OCI-M2 (cell line): ENCODE results near the gene ZNF626.
"Not testable (repeated sequence)": the region's sequence is repeated elsewhere in the genome, so short reads cannot be mapped to it uniquely, and the experiment has no call there.

Experiments
- DNase-seq: peaks from one replicate; lab custom pipeline; 2025; ENCODE audit not compliant: unreplicated experiment; lab: John Stamatoyannopoulos, UW

Gene ZNF626

DNA sequence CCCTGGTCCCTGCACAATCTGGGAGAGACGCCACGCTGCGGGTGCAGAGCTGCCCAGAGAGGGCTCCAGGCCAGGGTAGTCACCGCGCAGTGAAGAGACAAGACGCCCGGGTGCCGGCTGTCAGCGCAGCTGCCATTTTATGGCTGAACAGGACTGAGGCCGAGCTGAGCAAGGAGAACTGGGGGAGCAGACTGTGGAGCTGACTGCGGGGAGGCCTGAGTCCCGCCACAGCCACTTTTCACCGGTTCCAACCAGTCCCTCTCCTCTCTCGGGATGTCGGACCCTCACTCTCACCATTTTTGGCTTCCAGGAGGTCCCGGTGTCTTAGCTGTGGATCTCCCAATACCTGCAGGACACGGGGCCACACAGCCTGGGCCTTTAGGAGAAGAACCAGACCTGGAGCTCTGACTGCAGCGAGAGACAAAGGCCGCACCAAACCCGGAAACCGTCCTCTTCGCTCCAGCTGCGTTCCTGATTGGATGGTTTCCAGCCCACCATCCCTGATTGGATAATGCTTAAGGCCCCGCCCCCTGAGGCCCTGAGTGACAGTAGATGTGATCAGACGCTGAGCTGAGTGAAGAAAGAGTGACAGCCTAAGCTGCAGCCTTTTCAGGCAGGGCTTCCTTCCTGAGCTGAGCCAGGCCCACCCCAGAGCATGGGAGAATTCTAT lies at the start of gene ZNF626:
Gene ZNF626, minus strand, starts transcription at position 422 of the 670 bp plus-strand sequence. Its CDS starts 125 bp downstream, at position 297.
- no peak for DNase-seq

DNA sequence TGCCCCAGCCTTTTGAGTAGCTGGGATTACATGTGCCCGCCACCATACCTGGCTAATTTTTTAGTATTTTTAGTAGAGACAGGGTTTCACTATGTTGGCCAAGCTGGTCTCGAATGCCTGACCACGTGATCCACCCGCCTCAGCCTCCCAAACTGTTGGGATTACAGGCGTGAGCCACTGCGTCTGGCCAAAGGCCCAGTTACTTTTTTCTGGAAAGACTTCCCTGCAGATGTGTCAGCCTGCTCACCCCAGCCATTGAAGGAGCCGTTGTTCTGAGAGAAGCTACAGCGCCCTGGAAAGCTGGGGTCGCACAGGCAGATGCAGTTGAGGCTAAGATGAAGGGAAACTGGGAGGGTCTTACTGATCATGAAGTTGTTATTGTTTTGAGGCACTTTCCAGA lies 7.9 kb upstream of the ZNF626 start:
- DNase-seq, result no peak

DNA sequence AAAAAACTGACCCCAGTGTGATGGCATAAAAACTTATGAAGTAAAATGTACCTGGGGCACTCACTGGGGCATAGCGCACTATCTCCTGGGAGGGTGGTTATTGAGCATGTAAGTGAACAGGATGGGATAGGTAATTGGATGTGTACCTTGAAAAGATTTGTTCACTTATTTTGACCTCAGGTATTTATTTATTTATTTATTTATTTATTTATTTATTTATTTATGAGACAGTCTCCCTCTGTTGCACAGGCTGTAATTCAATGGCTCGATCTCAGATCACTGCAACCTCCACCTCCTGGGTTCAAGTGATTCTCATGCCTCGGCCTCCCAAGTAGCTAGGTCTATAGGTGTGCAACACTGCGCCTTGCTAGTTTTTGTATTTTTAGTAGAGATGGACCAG lies 5.9 kb upstream of the ZNF626 start:
- no peak for DNase-seq

DNA sequence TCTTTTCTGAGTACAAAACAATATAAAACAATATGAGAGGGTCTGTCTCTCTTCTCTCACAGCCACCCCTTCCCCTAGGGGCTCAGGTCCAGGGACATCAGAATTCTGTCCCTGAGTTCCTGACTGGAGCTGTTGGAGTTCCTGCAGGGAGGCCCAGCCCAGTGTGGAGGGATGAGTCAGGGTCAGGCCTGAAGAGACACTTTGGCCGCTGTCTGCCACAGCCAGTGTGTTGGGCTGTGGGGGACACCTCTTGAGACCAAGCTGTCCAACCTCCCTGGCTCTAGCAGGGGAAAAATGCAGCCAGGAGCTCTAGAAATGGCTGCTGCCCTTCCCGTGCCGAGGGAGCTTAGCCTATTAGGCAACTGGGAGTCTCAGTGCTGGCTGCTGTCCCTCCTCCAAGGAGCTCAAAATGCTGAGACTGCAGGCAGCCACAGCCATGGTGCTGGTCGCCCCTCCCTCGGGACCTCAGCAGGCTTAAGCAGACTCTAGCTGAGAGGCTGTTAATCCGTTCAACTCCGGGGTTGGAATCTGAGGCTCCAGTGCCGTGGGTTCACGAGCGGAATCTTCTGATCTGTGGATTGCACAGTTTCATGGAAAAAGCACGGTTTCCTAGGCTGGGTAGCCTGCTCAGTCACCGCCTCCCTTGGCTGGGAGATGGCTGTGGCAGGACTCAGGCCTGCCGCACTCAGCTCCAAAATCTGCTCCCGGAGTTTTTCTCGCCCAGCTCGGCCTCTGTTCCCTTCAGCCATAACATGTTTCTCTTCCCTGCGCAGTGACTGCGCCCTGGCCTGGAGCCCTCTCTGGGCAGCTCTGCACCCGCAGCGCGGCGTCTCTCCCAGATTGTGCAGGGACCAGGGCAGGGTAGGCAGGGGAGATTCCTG lies 3.8 kb upstream of the ZNF626 start:
- DNase-seq, result no peak

DNA sequence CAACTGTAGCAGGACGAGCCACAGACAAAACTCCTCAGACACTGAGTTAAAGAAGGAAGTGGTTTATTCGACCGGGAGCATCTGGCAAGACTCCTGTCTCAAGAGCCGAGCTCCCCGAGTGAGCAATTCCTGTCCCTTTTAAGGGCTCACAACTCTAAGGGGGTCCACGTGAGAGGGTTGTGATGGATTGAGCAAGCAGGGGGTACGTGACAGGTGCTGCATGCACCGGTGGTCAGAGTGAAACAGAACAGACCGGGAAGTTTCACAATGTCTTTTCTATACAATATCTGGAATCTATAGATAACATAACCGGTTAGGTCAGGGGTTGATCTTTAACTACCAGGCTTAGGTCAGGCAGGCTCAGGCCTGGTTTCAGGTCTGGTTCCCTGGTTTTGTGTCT lies 3.1 kb upstream of the ZNF626 start:
- not testable (repeated sequence) for DNase-seq

DNA sequence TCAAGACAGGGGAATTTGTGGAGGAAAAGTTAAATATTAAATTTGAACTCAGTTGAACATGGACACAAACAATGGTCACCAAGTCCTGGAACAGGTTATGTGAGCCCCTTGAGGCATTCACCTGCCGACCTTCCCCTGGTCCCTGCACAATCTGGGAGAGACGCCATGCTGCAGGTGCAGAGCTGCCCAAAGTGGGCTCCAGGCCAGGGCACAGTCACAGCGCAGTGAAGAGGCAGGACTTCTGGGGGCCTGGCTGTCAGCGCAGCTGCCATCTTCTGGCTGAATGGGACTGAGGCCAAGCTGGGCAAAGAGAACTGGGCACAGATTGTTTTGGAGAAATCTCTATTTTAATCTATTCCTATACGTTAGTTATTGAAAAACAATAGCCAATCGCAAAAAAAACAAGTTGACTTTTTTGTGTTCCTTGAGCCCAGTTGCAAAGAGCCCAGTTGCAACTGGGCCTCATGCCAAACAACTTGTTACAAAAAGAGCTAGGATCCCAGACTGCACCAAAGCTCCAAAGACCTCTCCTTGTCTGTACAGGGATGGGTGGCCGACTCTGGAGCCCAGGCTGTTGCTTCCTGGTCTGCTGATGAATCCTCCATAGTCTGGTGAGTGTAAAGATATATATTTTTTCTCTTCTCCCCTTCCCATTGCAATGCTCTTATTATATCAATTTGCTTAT lies 1.2 kb upstream of the ZNF626 start:
- DNase-seq, result no peak

DNA sequence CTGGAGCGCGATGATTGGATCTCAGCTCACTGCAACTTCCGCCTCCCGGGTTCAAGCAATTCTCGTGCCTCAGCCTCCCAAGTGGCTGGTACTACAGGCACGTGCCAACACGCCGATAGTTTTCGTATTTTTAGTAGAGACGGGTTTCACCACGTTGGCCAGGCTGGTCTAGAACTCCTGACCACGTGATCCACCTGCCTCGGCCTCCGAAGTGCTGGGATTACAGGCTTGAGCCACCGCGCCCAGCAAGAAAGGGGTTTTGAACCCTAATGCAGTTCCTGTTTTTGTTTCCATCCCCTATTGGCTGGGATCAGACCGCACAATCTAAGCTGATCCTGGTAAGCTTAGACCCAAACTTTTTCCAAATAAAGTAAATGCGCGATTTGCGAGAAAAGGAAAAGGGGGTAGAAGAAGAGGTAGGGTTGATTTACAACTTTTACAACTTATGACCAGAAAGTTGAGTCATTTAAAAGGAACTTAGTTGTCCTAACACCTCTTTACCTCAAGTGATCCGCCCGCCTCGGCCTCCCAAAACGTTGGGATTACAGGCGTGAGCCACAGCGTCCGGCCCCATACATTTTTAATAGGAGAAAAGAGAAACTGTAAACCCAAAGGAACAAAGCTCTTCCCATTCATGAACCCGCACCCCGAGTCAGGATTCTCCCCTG lies 764 bp downstream of the ZNF626 start:
- DNase-seq, result no peak

DNA sequence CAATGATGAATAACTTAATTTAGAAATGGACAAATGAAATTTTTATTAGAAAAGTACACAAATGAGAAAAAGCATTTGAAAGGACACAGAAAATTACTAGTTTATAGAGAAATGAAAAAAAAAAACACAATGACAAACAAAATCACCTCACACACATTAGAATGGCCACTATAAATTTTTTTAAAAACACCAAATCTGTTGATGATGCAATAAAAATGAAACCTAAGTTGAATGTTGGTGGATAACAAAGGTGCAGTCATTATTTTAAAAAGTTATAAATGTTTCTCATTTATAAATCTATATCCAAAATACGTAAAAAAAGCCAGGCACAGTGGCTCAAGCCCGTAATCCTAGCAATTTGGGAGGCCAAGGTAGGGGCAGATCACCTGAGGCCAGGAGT lies 20.8 kb downstream of the ZNF626 start:
- no peak for DNase-seq

DNA sequence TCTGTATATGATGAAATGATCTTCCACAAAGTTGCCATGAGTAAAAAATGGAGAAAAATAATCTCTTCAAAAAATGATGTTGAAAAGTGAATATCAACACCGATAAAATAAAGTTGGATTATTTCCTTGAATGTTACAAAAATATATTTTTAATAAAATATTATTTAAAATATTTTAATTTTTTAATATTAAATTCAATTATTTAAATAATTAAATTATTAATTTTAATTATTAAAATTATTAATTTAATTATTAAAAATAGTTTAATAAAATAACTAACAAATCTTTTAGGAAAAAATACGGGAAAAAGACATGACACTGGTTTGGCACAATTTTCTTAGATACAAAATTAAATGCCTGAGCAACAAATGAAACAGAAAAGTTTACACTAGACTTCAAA lies 21.3 kb downstream of the ZNF626 start:
- no peak for DNase-seq

DNA sequence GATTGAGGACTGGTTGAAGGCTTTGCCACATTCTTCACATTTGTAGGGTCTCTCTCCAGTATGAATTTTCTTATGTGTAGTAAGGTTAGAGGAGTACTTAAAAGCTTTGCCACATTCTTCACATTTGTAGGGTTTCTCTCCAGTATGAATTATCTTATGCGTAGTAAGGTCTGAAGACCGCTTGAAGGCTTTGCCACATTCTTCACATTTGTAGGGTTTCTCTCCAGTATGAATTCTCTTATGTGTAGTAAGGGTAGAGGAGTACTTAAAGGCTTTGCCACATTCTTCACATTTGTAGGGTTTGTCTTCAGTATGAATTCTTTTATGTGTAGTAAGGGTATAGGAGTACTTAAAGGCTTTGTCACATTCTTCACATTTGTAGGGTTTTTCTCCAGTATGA lies 36.8 kb downstream of the ZNF626 start:
- not testable (repeated sequence) for DNase-seq

DNA sequence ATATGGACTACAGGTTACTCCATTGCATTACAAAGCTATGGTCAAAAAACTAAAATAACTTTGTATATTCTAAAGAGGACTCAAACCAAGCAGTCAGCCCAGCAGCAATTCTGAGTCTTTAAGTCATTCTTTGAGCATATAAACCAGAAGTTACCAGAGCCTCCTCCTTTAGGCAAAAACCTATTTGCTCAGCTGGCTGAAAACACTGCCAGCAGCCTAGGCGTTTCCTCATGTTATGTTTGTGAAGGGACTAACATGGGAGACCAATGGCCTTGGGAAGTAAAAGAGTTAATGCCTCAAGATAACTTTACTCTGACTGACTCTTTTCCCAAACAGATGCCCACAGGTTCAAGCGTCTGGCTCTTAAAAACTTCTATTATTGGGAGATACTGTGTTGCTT lies 45.3 kb downstream of the ZNF626 start:
- no peak for DNase-seq

DNA sequence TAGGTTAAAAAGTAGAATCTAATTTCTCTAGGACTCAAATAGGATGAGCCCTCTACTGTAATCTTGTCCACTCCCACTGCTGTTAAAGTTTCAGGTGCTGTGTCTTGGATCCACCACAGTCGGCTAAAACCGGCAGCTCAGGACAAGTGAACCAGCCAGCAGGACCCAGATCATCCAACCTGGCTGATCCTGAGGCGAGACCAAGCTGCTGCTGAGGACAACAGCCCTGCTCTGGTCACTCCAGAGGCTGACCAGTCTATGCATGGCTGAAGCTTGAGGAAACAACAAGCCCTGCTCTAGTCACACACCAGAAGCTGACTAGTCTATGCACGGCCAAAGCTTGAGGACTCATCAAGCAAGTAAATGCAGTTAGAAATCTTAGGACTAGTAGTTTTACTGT lies 46.4 kb downstream of the ZNF626 start:
- not testable (repeated sequence) for DNase-seq

DNA sequence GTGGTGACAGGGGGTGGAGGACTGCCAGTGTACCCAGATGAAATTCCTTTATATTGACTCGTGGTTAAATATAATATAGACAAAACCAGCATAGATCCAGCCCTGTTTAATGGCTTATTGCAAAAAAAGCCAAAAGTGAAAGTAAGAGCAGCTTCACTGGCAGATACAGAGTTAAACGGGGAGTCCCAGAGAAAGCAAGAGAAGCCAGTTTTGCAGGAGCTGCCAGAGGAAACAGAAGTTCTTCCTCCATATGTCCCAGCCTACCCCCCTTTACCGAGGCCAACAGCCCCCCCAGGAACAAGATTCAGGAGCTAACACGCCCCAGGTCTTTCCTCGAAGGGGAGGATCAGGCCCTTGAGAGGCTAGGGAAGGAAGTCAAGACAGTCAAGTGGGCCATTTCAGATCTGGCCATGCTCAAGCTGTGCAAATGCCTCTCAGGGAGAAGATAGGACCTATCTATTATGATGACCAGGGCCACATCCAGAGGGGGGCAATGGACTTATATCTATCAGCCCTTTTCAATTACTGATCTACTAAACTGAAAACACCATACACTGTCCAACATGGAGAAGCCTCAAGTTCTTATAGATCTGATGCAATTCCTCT lies 48.6 kb downstream of the ZNF626 start:
- DNase-seq, result no peak

DNA sequence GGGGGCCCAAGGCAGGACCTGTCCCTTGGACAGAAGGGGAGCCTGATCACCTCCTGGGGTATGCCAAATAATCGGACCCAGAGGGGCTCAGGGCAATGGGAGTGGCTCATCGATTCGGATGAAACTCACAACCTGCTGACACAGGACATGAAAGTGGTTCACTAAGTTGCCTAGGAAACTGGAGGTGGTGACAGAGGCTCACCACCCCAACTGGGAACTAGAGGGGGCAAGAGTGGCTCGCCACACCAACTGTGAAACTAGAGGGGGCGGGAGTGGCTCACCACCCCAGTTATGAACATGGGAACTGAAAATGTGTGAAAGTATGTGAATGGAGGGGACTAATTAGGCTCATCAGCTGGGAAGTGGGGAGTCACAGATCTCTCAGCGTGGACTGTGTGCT lies 49.5 kb downstream of the ZNF626 start:
- no peak for DNase-seq

DNA sequence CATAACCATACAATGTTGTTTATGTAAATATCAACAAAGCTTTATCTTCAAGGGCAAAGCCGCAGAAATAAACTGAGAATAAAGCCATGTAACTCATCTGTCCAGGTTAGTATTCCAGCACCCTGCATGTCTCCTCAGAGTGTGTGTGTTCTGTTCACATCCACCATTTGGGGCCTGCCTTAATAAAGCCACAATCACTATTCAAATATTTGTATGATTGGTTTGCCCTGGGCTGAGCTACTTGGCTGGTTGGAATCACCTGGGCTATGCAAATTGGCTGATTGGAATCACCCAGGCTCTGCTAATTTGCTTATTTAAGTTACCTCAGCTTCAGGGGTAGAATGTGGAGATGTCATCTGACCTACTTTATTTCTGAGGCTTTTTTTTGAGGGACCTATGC lies 53.4 kb downstream of the ZNF626 start:
- DNase-seq, result no peak
